PFSK-1 (cell line): ENCODE results near the gene DOLPP1.

Experiments used
- FOXP2 ChIP-seq: optimal IDR thresholded peaks from 2 replicates; pipeline ENCODE3; 2011; ENCODE audit warnings: borderline replicate concordance, control low read depth, inconsistent platforms; ENCODE audit not compliant: insufficient read depth; ENCODE audit errors: extremely low read length, extremely low read depth
- POLR2AphosphoS5 ChIP-seq: IDR thresholded peaks from 2 replicates; pipeline ENCODE4 v1.6.1; 2012; ENCODE audit warnings: low read depth, mild to moderate bottlenecking, control low read depth, low read length, moderate library complexity
- REST ChIP-seq, 2 experiments: IDR thresholded peaks; 2 replicates each; pipeline versions ENCODE4 v1.6.1 to v1.8.0; 2011 to 2012; ENCODE audit warnings: low read depth in 2 of 2, low read length in 2 of 2, control low read depth in 1 of 2, inconsistent platforms in 1 of 2, mild to moderate bottlenecking in 1 of 2, moderate library complexity in 1 of 2; ENCODE audit not compliant: insufficient read depth in 1 of 2
- SIN3A ChIP-seq: IDR thresholded peaks from 2 replicates; pipeline ENCODE4 v1.6.1; 2012; ENCODE audit warnings: mild to moderate bottlenecking, low read length, moderate library complexity, borderline replicate concordance; ENCODE audit not compliant: insufficient read depth
- TAF1 ChIP-seq: IDR thresholded peaks from 2 replicates; pipeline ENCODE4 v1.6.1; 2012; ENCODE audit warnings: low read length, control low read depth, borderline replicate concordance; ENCODE audit not compliant: insufficient read depth

Gene DOLPP1

GRCh38 chr9:129100383-129101169, 19.7 kb downstream of the DOLPP1 start:
- no peak for TF ChIP-seq TAF1
- TF ChIP-seq REST (IDR thresholded peaks at IDR 0.05; ENCODE audit: insufficient read depth in 1 of 2, low read depth in 2 of 2, low read length in 2 of 2): no peak
- TF ChIP-seq SIN3A: no peak
- TF ChIP-seq FOXP2: no peak
- TF ChIP-seq POLR2AphosphoS5: no peak

- TF ChIP-seq POLR2AphosphoS5 (no peak), TAF1 (no peak), REST (IDR thresholded peaks at IDR 0.05; ENCODE audit: insufficient read depth in 1 of 2, low read depth in 2 of 2, low read length in 2 of 2) (no peak), FOXP2 (no peak), SIN3A (no peak)
These were observed 20.4 kb downstream of the DOLPP1 start for GRCh38 chr9:129101279-129101678.

GRCh38 chr9:129102095-129102525, 21.2 kb downstream of the DOLPP1 start:
- TF ChIP-seq REST (IDR thresholded peaks at IDR 0.05; ENCODE audit: insufficient read depth in 1 of 2, low read depth in 2 of 2, low read length in 2 of 2): no peak
- TF ChIP-seq POLR2AphosphoS5: no peak
- TF ChIP-seq FOXP2: no peak
- no peak for TF ChIP-seq SIN3A
- TF ChIP-seq TAF1: no peak

- TF ChIP-seq SIN3A: no peak
- TF ChIP-seq FOXP2: no peak
- no peak for TF ChIP-seq REST (IDR thresholded peaks at IDR 0.05; ENCODE audit: insufficient read depth in 1 of 2, low read depth in 2 of 2, low read length in 2 of 2)
- TF ChIP-seq POLR2AphosphoS5: no peak
- TF ChIP-seq TAF1: no peak
These were observed 22.1 kb downstream of the DOLPP1 start for GRCh38 chr9:129102791-129103594.
